Neural progenitor cell (in vitro differentiated cells): Measurements from ENCODE around the gene NCBP2L. TPM values are rescaled to one million over a fixed set of nuclear protein-coding genes. Genes with fewer than 3 reads are reported as not detected.

Experiments used
- DNase-seq: peaks from one replicate; pipeline ENCODE4 v3.0.0-alpha.2; 2016; ENCODE audit warnings: low spot score
- H2AFZ ChIP-seq: fragments of 200-600 bp; sonication (generic); replicated peaks from 2 replicates; pipeline ENCODE4 v1.6.1; 2016; ENCODE audit warnings: antibody characterized with exemption
- H3F3A ChIP-seq: fragments of 200-600 bp; sonication (generic); 2 replicates; pipeline ENCODE4 v1.6.1; 2016; ENCODE audit warnings: antibody characterized with exemption, low read depth
- H3K27ac ChIP-seq: fragments of 200-600 bp; sonication (generic); 2 replicates; pipeline ENCODE4 v1.5.1; 2016; ENCODE audit warnings: mild to moderate bottlenecking
- H3K27me3 ChIP-seq: fragments of 200-600 bp; sonication (generic); 2 replicates; pipeline ENCODE4 v1.6.1; 2016; ENCODE audit warnings: mild to moderate bottlenecking, moderate library complexity
- H3K36me3 ChIP-seq: fragments of 200-600 bp; sonication (generic); 2 replicates; pipeline ENCODE4 v1.5.1; 2016
- H3K4me1 ChIP-seq: fragments of 200-600 bp; sonication (generic); 2 replicates; pipeline ENCODE4 v1.6.1; 2016; ENCODE audit warnings: mixed run types
- H3K4me2 ChIP-seq: fragments of 200-600 bp; sonication (generic); 2 replicates; pipeline ENCODE4 v1.6.1; 2016
- H3K4me3 ChIP-seq: fragments of 200-600 bp; sonication (generic); 2 replicates; pipeline ENCODE4 v1.5.1; 2016
- H3K79me2 ChIP-seq: fragments of 200-600 bp; sonication (generic); 2 replicates; pipeline ENCODE4 v1.6.1; 2016; ENCODE audit warnings: low read depth
- H3K9ac ChIP-seq: fragments of 200-600 bp; sonication (generic); 2 replicates; pipeline ENCODE4 v1.6.1; 2016
- H3K9me3 ChIP-seq: fragments of 200-600 bp; sonication (generic); 2 replicates; pipeline ENCODE4 v1.5.1; 2016; ENCODE audit warnings: low read depth
- H4K20me1 ChIP-seq: fragments of 200-600 bp; sonication (generic); 2 replicates; pipeline ENCODE4 v1.6.1; 2016; ENCODE audit warnings: low read depth
- H3K27ac Mint-ChIP-seq: 3 replicates; pipeline ENCODE4 v1.8.0; 2021; ENCODE audit warnings: mixed read lengths
- H3K27me3 Mint-ChIP-seq: 2 replicates; pipeline ENCODE4 v1.8.0; 2022; ENCODE audit warnings: low read depth, mild to moderate bottlenecking, inconsistent platforms, moderate library complexity, mixed read lengths; ENCODE audit not compliant: insufficient read depth
- H3K36me3 Mint-ChIP-seq: 3 replicates; pipeline ENCODE4 v1.8.0; 2021; ENCODE audit warnings: mixed read lengths
- H3K4me1 Mint-ChIP-seq: 3 replicates; pipeline ENCODE4 v1.8.0; 2021; ENCODE audit warnings: mixed read lengths
- H3K4me3 Mint-ChIP-seq: 3 replicates; pipeline ENCODE4 v1.8.0; 2021; ENCODE audit warnings: mild to moderate bottlenecking, moderate library complexity, mixed read lengths
- H3K9me3 Mint-ChIP-seq: 3 replicates; pipeline ENCODE4 v1.8.0; 2020; ENCODE audit warnings: mixed read lengths
- CTCF ChIP-seq: fragments of 200-600 bp; sonication (generic); IDR thresholded peaks from 2 replicates; pipeline ENCODE4 v1.5.1; 2017; ENCODE audit warnings: antibody characterized with exemption, mild to moderate bottlenecking
- EZH2 ChIP-seq: fragments of 200-600 bp; sonication (generic); IDR thresholded peaks from 2 replicates; pipeline ENCODE4 v1.6.1; 2017; ENCODE audit warnings: antibody characterized with exemption, mild to moderate bottlenecking, moderate library complexity
- EZH2phosphoT487 ChIP-seq: fragments of 200-600 bp; sonication (generic); IDR thresholded peaks from 2 replicates; pipeline ENCODE4 v1.6.1; 2017; ENCODE audit warnings: antibody characterized with exemption
- total RNA-seq: library from RNA; depleted of rRNA; stranded (reverse); fragments of >200 nt; gene quantifications from 2 replicates; pipeline ENCODE4 v1.2.3, GENCODE V29; 2015; ENCODE audit warnings: low replicate concordance

NCBP2L gene
- total RNA-seq, 1 donor from 2014 or later: not detected

DNA sequence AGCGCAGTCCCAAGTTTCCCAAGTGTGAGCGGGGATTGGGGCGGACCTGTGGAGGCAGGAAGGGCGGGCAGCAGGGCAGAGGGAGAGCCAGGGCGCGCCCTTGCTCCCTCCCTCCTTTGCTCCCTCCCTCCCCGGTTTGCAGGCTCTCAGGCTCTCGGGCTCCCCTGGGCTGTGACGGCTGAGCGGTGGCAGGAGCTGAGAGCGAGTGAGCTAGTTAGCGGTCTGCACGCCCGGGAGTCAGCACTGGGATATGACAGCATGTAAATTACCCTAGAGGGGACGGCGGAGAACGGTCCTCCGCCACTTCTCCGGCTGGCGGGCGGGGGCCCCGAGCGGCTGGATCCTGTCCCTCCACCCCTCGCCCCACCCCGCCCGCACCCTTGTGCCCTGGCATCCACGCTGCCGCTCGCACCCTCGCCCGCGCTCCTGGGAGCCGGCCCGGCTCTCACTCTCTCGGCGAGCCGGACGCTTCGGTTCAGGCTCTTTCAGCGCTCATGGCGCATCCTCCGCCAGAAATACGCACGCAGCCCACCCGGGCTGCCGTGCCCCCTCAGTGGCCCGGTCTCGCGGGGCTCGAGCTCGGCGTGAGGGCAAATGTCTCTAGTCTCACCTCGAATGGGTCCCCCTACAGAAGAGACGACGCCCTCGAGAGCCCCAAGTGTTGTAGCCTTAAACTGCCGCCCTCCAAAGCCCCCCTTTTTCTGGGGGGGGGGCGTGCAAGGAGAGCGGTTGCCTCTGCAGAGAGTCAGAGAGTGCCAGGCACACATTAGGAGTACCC is 1.6 kb upstream of the NCBP2L start, which contains the start of gene TSC22D3:
TSS of gene TSC22D3 (minus strand) at position 54 of the 778 bp plus-strand sequence. CDS start 368 bp downstream, outside the sequence.
- Mint-ChIP-seq H3K4me1 (peaks cover 19% of the 10 kb centered on the region), H3K9me3 (no peaks in the 10 kb centered on the region), H3K36me3 (no peaks in the 10 kb centered on the region), H3K4me3 (peak within 1 kb of the TSS; percentile 84), H3K27ac (no peak within 1 kb of the TSS), H3K27me3 (peaks cover 23% of the 10 kb centered on the region)
- Histone ChIP-seq H2AFZ (peak within 1 kb of the TSS; percentile 87), H4K20me1 (no peaks in the 10 kb centered on the region), H3K79me2 (no peaks in the 10 kb centered on the region), H3K9me3 (no peaks in the 10 kb centered on the region), H3K4me3 (peak within 1 kb of the TSS; percentile 56), H3K9ac (no peak within 1 kb of the TSS), H3F3A (no peaks in the 10 kb centered on the region), H3K27me3 (peaks cover 52% of the 10 kb centered on the region), H3K27ac (no peak within 1 kb of the TSS), H3K4me2 (peak within 1 kb of the TSS; percentile 89), H3K36me3 (no peaks in the 10 kb centered on the region), H3K4me1 (peaks cover 24% of the 10 kb centered on the region)
- peak; percentile 87 for DNase-seq
- no peak for TF ChIP-seq EZH2
- TF ChIP-seq CTCF: no peak
- TF ChIP-seq EZH2phosphoT487: no peak

DNA sequence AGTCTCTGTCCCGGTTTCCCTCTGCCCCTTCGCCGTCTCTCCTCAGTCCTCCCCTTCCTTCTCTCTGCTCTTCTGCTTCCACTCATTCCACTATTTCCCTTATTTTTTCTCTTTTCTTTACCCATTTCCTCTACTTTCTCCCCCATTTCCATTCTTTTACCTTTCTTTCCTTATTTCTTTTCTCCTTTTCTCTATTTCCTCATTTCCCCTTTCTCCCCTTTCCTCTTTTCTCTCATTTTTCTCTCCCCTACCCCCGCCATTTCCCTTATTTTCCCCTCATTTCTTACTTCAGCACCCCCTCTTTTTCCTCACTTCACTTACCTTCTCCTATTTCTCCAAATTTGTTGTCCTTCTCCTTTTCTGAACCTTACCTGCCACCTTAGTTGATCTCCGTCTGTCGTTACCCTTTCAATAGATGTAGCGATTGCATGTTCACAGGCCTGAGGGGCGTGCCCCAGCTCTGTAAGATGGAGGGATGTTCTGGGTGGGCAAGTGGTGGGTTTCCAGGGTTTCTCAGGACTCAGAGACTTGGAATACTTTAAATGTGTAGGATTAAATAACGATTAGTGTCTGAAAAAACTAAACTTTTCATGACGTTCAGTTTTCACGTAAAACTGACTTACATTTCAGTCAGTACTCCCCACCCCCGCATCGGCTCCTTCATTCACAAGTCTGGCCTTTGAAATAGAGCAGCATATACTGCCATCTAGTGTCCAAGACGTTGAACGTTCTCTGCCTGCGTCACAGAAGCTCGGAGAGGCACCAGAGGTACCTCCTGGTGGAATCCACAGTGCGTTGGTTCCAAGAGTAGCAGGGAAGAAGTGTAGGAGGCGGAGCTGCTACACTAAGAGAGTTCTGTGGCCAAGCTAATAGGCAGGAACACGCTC is 641 bp upstream of the NCBP2L start:
- Mint-ChIP-seq H3K27ac (no peak overlapping the region), H3K36me3 (no peaks in the 10 kb centered on the region), H3K4me1 (peaks cover 19% of the 10 kb centered on the region), H3K9me3 (no peaks in the 10 kb centered on the region), H3K4me3 (peak overlapping the region; percentile 84), H3K27me3 (peaks cover 23% of the 10 kb centered on the region)
- peaks cover 24% of the 10 kb centered on the region for H3K4me1 ChIP-seq
- peak overlapping the region; percentile 56 for H3K4me3 ChIP-seq
- no peaks in the 10 kb centered on the region for H4K20me1 ChIP-seq
- no peaks in the 10 kb centered on the region for H3K36me3 ChIP-seq
- H3K27ac ChIP-seq: no peak overlapping the region
- DNase-seq: peak; percentile 92
- H2AFZ ChIP-seq: peak overlapping the region; percentile 87
- H3K27me3 ChIP-seq: peaks cover 52% of the 10 kb centered on the region
- no peaks in the 10 kb centered on the region for H3K9me3 ChIP-seq
- H3K9ac ChIP-seq: no peak overlapping the region
- H3K79me2 ChIP-seq: no peaks in the 10 kb centered on the region
- peak; percentile 87 for TF ChIP-seq CTCF
- TF ChIP-seq EZH2: peak; percentile 56
- no peak for TF ChIP-seq EZH2phosphoT487
- H3K4me2 ChIP-seq: peak overlapping the region; percentile 89
- H3F3A ChIP-seq: no peaks in the 10 kb centered on the region

DNA sequence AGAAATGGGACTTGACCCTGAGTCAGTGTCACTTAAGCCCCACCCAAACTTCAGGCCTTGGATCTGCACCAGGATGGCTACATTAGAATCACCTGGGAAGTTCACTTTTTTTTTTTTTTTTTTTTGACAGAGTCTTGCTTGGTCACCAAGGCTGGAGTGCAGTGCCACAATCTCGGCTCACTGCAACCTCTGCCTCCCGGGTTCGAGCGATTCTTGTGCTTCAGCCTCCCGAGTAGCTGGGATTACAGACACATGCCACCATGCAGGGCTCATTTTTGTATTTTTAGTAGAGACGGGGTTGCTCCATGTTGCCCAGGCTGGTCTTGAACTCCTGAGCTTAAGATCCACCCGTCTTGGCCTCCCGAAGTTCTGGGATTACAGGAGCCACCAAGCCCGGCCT is 3.0 kb downstream of the NCBP2L start:
- no peak overlapping the region for H3K4me3 Mint-ChIP-seq
- Histone ChIP-seq H3K79me2 (no peaks in the 10 kb centered on the region), H3K27me3 (peaks cover 16% of the 10 kb centered on the region), H3K36me3 (no peaks in the 10 kb centered on the region), H3K9ac (no peak overlapping the region), H3K9me3 (no peaks in the 10 kb centered on the region), H3K4me3 (no peak overlapping the region), H2AFZ (no peak overlapping the region), H3K27ac (no peak overlapping the region), H3K4me2 (no peak overlapping the region), H3K4me1 (peaks cover 8% of the 10 kb centered on the region), H4K20me1 (no peaks in the 10 kb centered on the region), H3F3A (no peaks in the 10 kb centered on the region)
- no peak for TF ChIP-seq EZH2phosphoT487
- TF ChIP-seq CTCF: no peak
- TF ChIP-seq EZH2: no peak
- peaks cover 9% of the 10 kb centered on the region for H3K27me3 Mint-ChIP-seq
- H3K27ac Mint-ChIP-seq: peak overlapping the region; percentile 81
- peaks cover 11% of the 10 kb centered on the region for H3K4me1 Mint-ChIP-seq
- no peaks in the 10 kb centered on the region for H3K9me3 Mint-ChIP-seq
- no peak for DNase-seq
- H3K36me3 Mint-ChIP-seq: no peaks in the 10 kb centered on the region
